RWPE2 (cell line): ENCODE measurements around the gene CHI3L2.

ENCODE experiments used
- ATAC-seq: fragments of 200-7000 bp; cut with Tn5 transposase; 3 replicates; pipeline ENCODE4 v1.9.1; 2021; ENCODE audit warnings: low read depth
- DNase-seq: peaks from one replicate; pipeline ENCODE4 v3.0.0-alpha.2; 2020; ENCODE audit warnings: low spot score
- H3K27ac ChIP-seq: fragments of 450-650 bp; 2 replicates; pipeline ENCODE4 v1.5.1; 2017; ENCODE audit warnings: mild to moderate bottlenecking; ENCODE audit not compliant: poor library complexity, severe bottlenecking
- H3K27me3 ChIP-seq: fragments of 250-450 bp; sonication (Bioruptor Pico); 2 replicates; pipeline ENCODE4 v1.5.1; 2021; ENCODE audit warnings: mild to moderate bottlenecking, moderate library complexity; ENCODE audit not compliant: insufficient read depth, poor library complexity, severe bottlenecking
- H3K36me3 ChIP-seq: fragments of 250-450 bp; sonication (Bioruptor Pico); 2 replicates; pipeline ENCODE4 v1.5.1; 2020; ENCODE audit warnings: low read depth, mild to moderate bottlenecking, moderate library complexity
- H3K4me1 ChIP-seq: fragments of 250-450 bp; sonication (Bioruptor Pico); 2 replicates; pipeline ENCODE4 v1.5.1; 2021; ENCODE audit warnings: mild to moderate bottlenecking, moderate library complexity; ENCODE audit not compliant: insufficient read depth, poor library complexity, severe bottlenecking
- H3K4me3 ChIP-seq: fragments of 250-450 bp; sonication (Bioruptor Pico); 2 replicates; pipeline ENCODE4 v1.5.1; 2021; ENCODE audit warnings: mild to moderate bottlenecking, moderate library complexity; ENCODE audit not compliant: severe bottlenecking
- H3K9me3 ChIP-seq: fragments of 250-450 bp; sonication (Bioruptor Pico); 2 replicates; pipeline ENCODE4 v1.5.1; 2021; ENCODE audit warnings: mild to moderate bottlenecking, moderate library complexity; ENCODE audit not compliant: severe bottlenecking
- CTCF ChIP-seq: fragments of 450-650 bp; IDR thresholded peaks from one replicate; pipeline ENCODE4 v1.5.1; 2017; ENCODE audit warnings: mild to moderate bottlenecking, moderate library complexity; ENCODE audit not compliant: poor library complexity, severe bottlenecking

The CHI3L2 gene

GRCh38 chr1:111271464-111271801 lies 43.9 kb downstream of the CHI3L2 start:
- DNase-seq (no peak), ATAC-seq (no peak)
- no peaks in the 10 kb centered on the region for H3K9me3 ChIP-seq
- peaks cover 45% of the 10 kb centered on the region for H3K27me3 ChIP-seq
- no peak for TF ChIP-seq CTCF
- no peaks in the 10 kb centered on the region for H3K4me1 ChIP-seq
- no peaks in the 10 kb centered on the region for H3K36me3 ChIP-seq
- H3K27ac ChIP-seq, result no peak overlapping the region
- H3K4me3 ChIP-seq, result no peak overlapping the region

- Histone ChIP-seq H3K4me1 (no peaks in the 10 kb centered on the region), H3K9me3 (peaks cover 3% of the 10 kb centered on the region), H3K4me3 (no peak overlapping the region), H3K36me3 (no peaks in the 10 kb centered on the region), H3K27me3 (peaks cover 45% of the 10 kb centered on the region), H3K27ac (no peak overlapping the region)
- TF ChIP-seq CTCF, result no peak
- DNase-seq (no peak), ATAC-seq (no peak)
Observed at GRCh38 chr1:111272081-111272480, 44.6 kb downstream of the CHI3L2 start.

- peaks cover 33% of the 10 kb centered on the region for H3K27me3 ChIP-seq
- DNase-seq (no peak), ATAC-seq (no peak)
- no peaks in the 10 kb centered on the region for H3K4me1 ChIP-seq
- H3K36me3 ChIP-seq, result no peaks in the 10 kb centered on the region
- TF ChIP-seq CTCF, result no peak
- H3K9me3 ChIP-seq, result peaks cover 3% of the 10 kb centered on the region
- H3K27ac ChIP-seq, result no peak overlapping the region
- H3K4me3 ChIP-seq, result no peak overlapping the region
Observed at GRCh38 chr1:111274653-111275052, 47.1 kb downstream of the CHI3L2 start.

GRCh38 chr1:111275079-111275478 lies 47.6 kb downstream of the CHI3L2 start:
- TF ChIP-seq CTCF, result no peak
- no peak for DNase-seq
- H3K27ac ChIP-seq, result no peak overlapping the region
- H3K27me3 ChIP-seq, result peaks cover 29% of the 10 kb centered on the region
- H3K4me1 ChIP-seq, result no peaks in the 10 kb centered on the region
- ATAC-seq, result no peak
- no peaks in the 10 kb centered on the region for H3K36me3 ChIP-seq
- no peak overlapping the region for H3K4me3 ChIP-seq
- H3K9me3 ChIP-seq, result peaks cover 3% of the 10 kb centered on the region

GRCh38 chr1:111275780-111276433 lies 48.4 kb downstream of the CHI3L2 start:
- ATAC-seq, result no peak
- TF ChIP-seq CTCF, result no peak

More at GRCh38 chr1:111275780-111276433, 48.4 kb downstream of the CHI3L2 start:
- Histone ChIP-seq H3K4me1 (no peaks in the 10 kb centered on the region), H3K9me3 (peaks cover 3% of the 10 kb centered on the region), H3K27me3 (peaks cover 21% of the 10 kb centered on the region), H3K36me3 (no peaks in the 10 kb centered on the region), H3K27ac (no peak overlapping the region), H3K4me3 (no peak overlapping the region)
- DNase-seq, result no peak
